Prostate gland (tissue), 2 donors: Measurements from ENCODE around the gene PBX4. TPM values are rescaled to one million over a fixed set of nuclear protein-coding genes. Genes with fewer than 3 reads are reported as not detected.

Source experiments
- DNase-seq: peaks from one replicate; pipeline ENCODE4 v3.0.0-alpha.2; 2019; ENCODE audit warnings: low spot score
- H3K27ac ChIP-seq, 2 donors: fragments of 200-600 bp; sonication (generic); 2 replicates each; pipeline ENCODE4 v1.5.1; 2017 to 2019
- H3K27me3 ChIP-seq: fragments of 200-600 bp; sonication (generic); replicated peaks from 2 replicates; pipeline ENCODE4 v1.5.1; 2019; ENCODE audit not compliant: insufficient read depth
- H3K36me3 ChIP-seq, 2 donors: fragments of 200-600 bp; sonication (generic); 1 replicate in 1 of 2; 2 replicates in 1 of 2; pipeline versions ENCODE4 v1.5.1 to v1.8.1; 2017 to 2019
- H3K4me1 ChIP-seq: fragments of 200-600 bp; sonication (generic); replicated peaks from 2 replicates; pipeline ENCODE4 v1.5.1; 2019
- H3K4me3 ChIP-seq, 2 donors: fragments of 200-600 bp; sonication (generic); 2 replicates each; pipeline ENCODE4 v1.5.1; 2017 to 2019
- H3K9me3 ChIP-seq: fragments of 200-600 bp; sonication (generic); 2 replicates; pipeline ENCODE4 v1.5.1; 2017
- POLR2A ChIP-seq: fragments of 450-650 bp; IDR thresholded peaks from one replicate; pipeline ENCODE4 v1.6.1; 2016; ENCODE audit warnings: antibody characterized with exemption, mild to moderate bottlenecking
- POLR2AphosphoS5 ChIP-seq: sonication (generic); formaldehyde crosslinking; IDR thresholded peaks from one replicate; pipeline ENCODE4 v1.6.1; 2017; ENCODE audit warnings: antibody characterized with exemption
- WGBS: methylation state at CpG from one replicate; pipeline ENCODE4 v1.1.5; 2018; 5-methylcytosine and 5-hydroxymethylcytosine counted together
- intact Hi-C: fragments of 100-400 bp; cut with DNase I; formaldehyde crosslinking; loops from one replicate; pipeline ENCODE4 v1.14.2; 2022
- total RNA-seq, 2 donors: library from RNA; depleted of rRNA; stranded (reverse); fragments of >200 nt; gene quantifications; one replicate each; pipeline ENCODE4 v1.1.0, GENCODE V29; 2016
- TF ChIP-seq, protein P1 (sequence below), 4 experiments: fragments of 200-600 bp in 2 of 4; fragments of 450-650 bp in 2 of 4; sonication (generic) in 2 of 4; IDR thresholded peaks; 1 replicate in 3 of 4; 2 replicates in 1 of 4; pipeline ENCODE4 v1.5.1; 2016 to 2019; ENCODE audit warnings: antibody characterized with exemption in 4 of 4, mild to moderate bottlenecking in 2 of 4, moderate library complexity in 2 of 4

PBX4 gene
- total RNA-seq, 2 donors from 2014 or later = 2.6 to 10.6 TPM

DNA sequence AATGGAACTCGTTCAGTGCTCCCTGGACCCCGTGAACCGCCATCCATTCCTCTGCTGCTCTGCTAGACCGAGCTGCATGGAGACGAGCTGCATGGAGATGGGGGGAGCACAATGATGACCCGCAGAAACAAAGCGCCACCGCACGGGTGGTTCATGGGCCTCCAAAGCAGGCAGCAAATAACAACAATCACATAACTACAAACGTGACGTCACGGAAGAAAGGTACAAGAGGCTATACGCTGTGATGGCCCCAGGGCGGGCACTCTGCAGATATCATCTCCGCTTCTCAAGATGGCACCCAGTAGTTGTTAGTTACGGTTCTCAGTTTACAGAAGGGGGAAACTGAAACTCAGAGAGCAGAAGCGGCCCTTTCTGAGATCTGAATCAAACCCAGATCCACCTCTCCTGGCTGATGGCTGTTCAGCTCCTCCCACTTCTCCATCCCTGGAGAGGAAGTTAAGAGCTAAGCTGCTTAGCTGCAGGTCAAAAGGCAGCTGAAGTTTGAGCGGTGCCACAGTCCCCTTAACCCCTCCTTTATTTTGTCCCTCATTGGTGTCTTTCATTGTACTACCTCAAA, 43.3 kb upstream of the PBX4 start:
- no peak for DNase-seq
- no peak overlapping the region for H3K4me3 ChIP-seq
- 68% methylated on average over 18 of the region's 18 CpGs for WGBS
- no peaks in the 10 kb centered on the region for H3K9me3 ChIP-seq
- no peaks in the 10 kb centered on the region for H3K27me3 ChIP-seq
- no peak overlapping the region for H3K27ac ChIP-seq
- intact Hi-C loops = no loop called here
- peaks cover 7 to 16% of the 10 kb centered on the region in 2 donors for H3K36me3 ChIP-seq
- no peak for TF ChIP-seq POLR2AphosphoS5
- TF ChIP-seq POLR2A = no peak
- TF ChIP-seq, protein P1, sequence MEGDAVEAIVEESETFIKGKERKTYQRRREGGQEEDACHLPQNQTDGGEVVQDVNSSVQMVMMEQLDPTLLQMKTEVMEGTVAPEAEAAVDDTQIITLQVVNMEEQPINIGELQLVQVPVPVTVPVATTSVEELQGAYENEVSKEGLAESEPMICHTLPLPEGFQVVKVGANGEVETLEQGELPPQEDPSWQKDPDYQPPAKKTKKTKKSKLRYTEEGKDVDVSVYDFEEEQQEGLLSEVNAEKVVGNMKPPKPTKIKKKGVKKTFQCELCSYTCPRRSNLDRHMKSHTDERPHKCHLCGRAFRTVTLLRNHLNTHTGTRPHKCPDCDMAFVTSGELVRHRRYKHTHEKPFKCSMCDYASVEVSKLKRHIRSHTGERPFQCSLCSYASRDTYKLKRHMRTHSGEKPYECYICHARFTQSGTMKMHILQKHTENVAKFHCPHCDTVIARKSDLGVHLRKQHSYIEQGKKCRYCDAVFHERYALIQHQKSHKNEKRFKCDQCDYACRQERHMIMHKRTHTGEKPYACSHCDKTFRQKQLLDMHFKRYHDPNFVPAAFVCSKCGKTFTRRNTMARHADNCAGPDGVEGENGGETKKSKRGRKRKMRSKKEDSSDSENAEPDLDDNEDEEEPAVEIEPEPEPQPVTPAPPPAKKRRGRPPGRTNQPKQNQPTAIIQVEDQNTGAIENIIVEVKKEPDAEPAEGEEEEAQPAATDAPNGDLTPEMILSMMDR (IDR thresholded peaks at IDR 0.05) = no peak
- H3K4me1 ChIP-seq = peaks cover 12% of the 10 kb centered on the region

DNA sequence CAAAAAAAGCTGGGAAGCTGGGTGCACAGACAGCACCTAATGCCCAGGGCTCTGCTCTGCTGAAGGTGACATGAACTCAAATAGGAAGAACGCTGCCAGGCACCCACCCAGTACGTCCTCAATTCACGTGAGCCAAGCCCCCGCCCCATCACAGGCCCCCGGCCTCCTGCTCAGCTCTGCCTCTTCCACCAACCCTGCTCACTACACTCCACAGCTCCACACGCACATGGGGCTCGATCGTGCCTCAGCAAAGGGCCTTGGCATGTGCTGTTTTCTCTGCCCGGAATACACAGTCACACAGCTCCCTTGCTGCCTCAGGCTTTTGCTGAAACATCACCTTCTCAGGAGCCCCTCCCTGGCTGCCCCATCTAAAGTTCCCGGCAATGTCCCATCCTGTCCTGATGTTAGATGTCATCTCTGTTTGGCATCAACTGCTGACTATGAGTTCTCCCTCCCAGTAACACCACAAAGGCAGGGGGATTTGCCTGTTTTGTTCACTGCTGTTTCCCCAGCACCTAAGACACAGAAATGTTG, 42.7 kb upstream of the PBX4 start:
- H3K36me3 ChIP-seq = peaks cover 12 to 19% of the 10 kb centered on the region in 2 donors
- H3K27me3 ChIP-seq = no peaks in the 10 kb centered on the region
- TF ChIP-seq, protein P1 (IDR thresholded peaks at IDR 0.05) = no peak
- TF ChIP-seq POLR2AphosphoS5 = no peak
- TF ChIP-seq POLR2A = no peak
- DNase-seq = no peak
- peaks cover 12% of the 10 kb centered on the region for H3K4me1 ChIP-seq
- H3K4me3 ChIP-seq = no peak overlapping the region
- WGBS = 82% methylated on average over 10 of the region's 10 CpGs
- H3K9me3 ChIP-seq = no peaks in the 10 kb centered on the region
- no peak overlapping the region for H3K27ac ChIP-seq
- intact Hi-C loops = no loop called here

DNA sequence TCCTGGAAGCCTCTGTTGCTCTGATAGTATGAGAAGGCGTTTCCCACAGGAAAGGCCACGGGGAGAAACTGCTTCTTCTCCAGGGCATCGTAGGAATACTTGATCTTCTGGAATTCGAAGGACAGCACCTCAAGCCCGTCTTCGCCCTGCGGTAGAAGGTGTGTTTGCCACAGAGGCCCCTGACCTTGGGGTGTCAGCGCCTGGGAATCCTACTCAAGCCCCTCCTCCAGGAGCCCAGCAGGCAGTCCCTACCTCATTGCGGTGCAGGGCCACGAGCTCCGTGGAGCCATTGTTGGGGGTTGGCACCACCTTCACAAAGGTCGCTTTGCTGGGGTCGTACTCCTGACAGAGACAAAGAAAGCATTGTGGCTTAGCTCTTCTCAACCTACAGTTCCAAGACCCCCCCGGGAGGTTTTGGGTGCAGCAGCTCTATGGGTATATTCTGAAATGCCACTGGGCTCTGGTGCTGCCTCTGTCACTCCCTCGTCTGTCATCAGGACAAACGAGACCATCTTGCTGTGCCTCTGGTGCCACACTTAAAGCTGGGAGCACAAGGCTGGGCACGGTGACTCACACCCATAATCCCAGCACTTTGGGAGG, 41.3 kb upstream of the PBX4 start:
- Histone ChIP-seq H3K27me3 (no peaks in the 10 kb centered on the region), H3K9me3 (no peaks in the 10 kb centered on the region), H3K27ac (no peak overlapping the region), H3K4me3 (no peak overlapping the region), H3K36me3 (peaks cover 23 to 31% of the 10 kb centered on the region in 2 donors), H3K4me1 (peaks cover 12% of the 10 kb centered on the region)
- TF ChIP-seq POLR2A (no peak), POLR2AphosphoS5 (no peak)
- TF ChIP-seq, protein P1 (IDR thresholded peaks at IDR 0.05) = no peak
- DNase-seq = no peak
- WGBS = 88% methylated on average over 17 of the region's 17 CpGs
- intact Hi-C loops = no loop called here

DNA sequence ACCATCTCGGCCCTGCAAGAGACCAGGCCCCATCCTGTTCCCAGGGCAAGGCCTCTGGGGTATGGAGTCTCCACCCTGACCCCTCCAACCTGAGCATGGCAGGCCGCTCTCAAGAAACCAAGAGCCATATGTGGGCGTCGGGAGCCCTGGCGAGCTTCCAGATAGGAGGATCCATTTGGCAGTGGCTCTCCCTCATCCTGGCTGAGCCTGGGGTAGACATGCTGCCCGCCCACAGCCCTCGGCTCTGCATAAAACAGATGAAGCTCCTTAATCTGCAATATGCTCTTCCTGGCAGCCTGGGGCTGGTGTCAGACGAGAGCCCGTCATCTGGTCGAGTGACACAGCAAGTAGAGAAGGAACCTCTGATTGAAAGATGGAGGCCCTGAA, 38.9 kb upstream of the PBX4 start:
- TF ChIP-seq POLR2A (no peak), POLR2AphosphoS5 (no peak)
- TF ChIP-seq, protein P1 (IDR thresholded peaks at IDR 0.05) = no peak
- H3K9me3 ChIP-seq = no peaks in the 10 kb centered on the region
- no peak for DNase-seq
- H3K27ac ChIP-seq = no peak overlapping the region
- peaks cover 6% of the 10 kb centered on the region for H3K4me1 ChIP-seq
- no peak overlapping the region for H3K4me3 ChIP-seq
- peaks cover 36 to 49% of the 10 kb centered on the region in 2 donors for H3K36me3 ChIP-seq
- intact Hi-C loops = no loop called here
- H3K27me3 ChIP-seq = no peaks in the 10 kb centered on the region
- WGBS = 64% methylated on average over 9 of the region's 10 CpGs
